Activated T-cell treated with anti-CD3 and anti-CD28 coated beads, Interleukin-2, amount 50 U/mL, for 72 hours (primary cell): ENCODE data around the gene NDUFAF8. TPM values are rescaled to one million over a fixed set of nuclear protein-coding genes. Genes with fewer than 3 reads are reported as not detected.

Source experiments
- ATAC-seq, 2 donors: fragments of 150-1000 bp; cut with Tn5 transposase; replicated peaks in 1 of 2; 2 replicates each; pipeline ENCODE4 v1.10.0; 2021; ENCODE audit warnings: moderate library complexity in 2 of 2, mild to moderate bottlenecking in 1 of 2
- DNase-seq, 2 donors: peaks; one replicate each; pipeline ENCODE4 v3.0.0; 2021 to 2022; ENCODE audit warnings: mixed read lengths in 1 of 2
- H3K27ac Mint-ChIP-seq: one replicate; pipeline ENCODE4 v1.8.0; 2022; ENCODE audit warnings: mild to moderate bottlenecking, moderate library complexity, mixed read lengths
- H3K27me3 Mint-ChIP-seq: one replicate; pipeline ENCODE4 v1.8.0; 2022; ENCODE audit warnings: low read depth, mixed read lengths
- H3K36me3 Mint-ChIP-seq, 2 donors: one replicate each; pipeline ENCODE4 v1.8.0; 2022; ENCODE audit warnings: mixed read lengths in 2 of 2, mild to moderate bottlenecking in 1 of 2; ENCODE audit not compliant: insufficient read depth in 2 of 2
- H3K4me1 Mint-ChIP-seq: one replicate; pipeline ENCODE4 v1.8.0; 2022; ENCODE audit warnings: low read depth, mixed read lengths
- H3K4me3 Mint-ChIP-seq, 2 donors: one replicate each; pipeline ENCODE4 v1.8.0; 2022; ENCODE audit warnings: mild to moderate bottlenecking in 2 of 2, mixed read lengths in 2 of 2, moderate library complexity in 2 of 2
- H3K9me3 Mint-ChIP-seq, 2 donors: one replicate each; pipeline ENCODE4 v1.8.0; 2022; ENCODE audit warnings: mixed read lengths in 2 of 2
- total RNA-seq, 2 donors: library from RNA; stranded (reverse); gene quantifications; one replicate each; pipeline ENCODE4 v1.2.3, GENCODE V29; 2022

NDUFAF8 gene
- total RNA-seq, 2 donors from 2014 or later = 37.4 to 48.8 TPM

DNA sequence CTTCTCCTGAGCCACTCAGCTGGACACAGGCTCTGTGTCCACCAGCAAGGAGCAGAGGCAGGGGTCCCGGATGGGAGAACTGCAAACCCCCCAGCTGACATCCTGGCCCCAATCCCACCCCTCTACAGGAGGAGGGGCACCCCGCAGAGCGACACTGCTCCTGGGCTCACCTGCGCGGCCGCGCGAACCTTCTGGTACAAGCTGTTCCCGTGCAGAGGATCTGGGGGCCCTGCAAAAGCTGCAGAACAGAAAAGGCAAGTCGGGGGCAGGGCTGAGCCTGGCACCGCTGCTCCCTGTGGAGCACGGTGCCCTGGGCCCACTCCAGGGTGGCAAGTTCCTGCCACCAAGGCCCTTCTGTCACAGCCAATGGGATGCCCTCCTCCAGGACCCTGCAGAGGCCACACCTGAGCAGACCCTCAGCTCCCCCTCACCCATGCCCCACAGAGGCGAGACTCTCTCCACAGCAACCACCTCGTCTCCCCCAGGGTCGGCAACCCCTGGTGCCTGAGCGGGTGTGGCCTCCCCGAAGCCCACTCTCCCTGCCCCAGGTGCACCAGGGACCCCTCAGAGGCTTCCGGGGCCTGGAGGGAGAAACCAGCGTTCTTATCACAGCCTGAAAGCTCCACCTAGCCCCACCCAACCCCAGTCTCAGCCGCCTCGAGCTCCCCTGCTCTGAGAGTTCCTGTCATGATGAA, 5.2 kb upstream of the NDUFAF8 start:
- Mint-ChIP-seq H3K4me1 (peaks cover 12% of the 10 kb centered on the region), H3K27ac (no peak overlapping the region), H3K9me3 (no peaks in the 10 kb centered on the region), H3K4me3 (no peak overlapping the region), H3K27me3 (no peaks in the 10 kb centered on the region), H3K36me3 (peaks cover 3 to 6% of the 10 kb centered on the region in 2 donors)
- ATAC-seq (no peak), DNase-seq (no peak)

DNA sequence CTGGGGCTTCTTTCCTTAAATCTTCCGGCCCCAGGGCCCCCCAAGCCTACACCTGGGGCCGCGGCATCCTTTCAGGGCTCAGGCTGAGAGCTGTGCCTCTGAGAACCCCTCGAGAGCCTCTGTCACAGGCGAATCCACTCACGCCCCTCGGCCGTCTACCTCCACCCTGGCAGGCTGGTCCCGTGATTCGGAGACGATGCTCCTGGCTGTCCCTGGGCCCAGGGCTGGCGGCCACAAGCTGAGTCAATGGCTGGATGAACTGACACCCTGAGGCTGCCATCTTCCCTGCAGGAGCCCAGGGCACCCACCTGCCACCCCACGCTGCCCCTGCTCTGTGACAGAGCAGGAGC, 4.6 kb upstream of the NDUFAF8 start:
- H3K27me3 Mint-ChIP-seq = no peaks in the 10 kb centered on the region
- H3K36me3 Mint-ChIP-seq = peaks cover 5 to 6% of the 10 kb centered on the region in 2 donors
- no peak overlapping the region for H3K27ac Mint-ChIP-seq
- H3K4me3 Mint-ChIP-seq = no peak overlapping the region
- H3K4me1 Mint-ChIP-seq = peaks cover 12% of the 10 kb centered on the region
- no peaks in the 10 kb centered on the region for H3K9me3 Mint-ChIP-seq
- ATAC-seq (no peak), DNase-seq (no peak)

DNA sequence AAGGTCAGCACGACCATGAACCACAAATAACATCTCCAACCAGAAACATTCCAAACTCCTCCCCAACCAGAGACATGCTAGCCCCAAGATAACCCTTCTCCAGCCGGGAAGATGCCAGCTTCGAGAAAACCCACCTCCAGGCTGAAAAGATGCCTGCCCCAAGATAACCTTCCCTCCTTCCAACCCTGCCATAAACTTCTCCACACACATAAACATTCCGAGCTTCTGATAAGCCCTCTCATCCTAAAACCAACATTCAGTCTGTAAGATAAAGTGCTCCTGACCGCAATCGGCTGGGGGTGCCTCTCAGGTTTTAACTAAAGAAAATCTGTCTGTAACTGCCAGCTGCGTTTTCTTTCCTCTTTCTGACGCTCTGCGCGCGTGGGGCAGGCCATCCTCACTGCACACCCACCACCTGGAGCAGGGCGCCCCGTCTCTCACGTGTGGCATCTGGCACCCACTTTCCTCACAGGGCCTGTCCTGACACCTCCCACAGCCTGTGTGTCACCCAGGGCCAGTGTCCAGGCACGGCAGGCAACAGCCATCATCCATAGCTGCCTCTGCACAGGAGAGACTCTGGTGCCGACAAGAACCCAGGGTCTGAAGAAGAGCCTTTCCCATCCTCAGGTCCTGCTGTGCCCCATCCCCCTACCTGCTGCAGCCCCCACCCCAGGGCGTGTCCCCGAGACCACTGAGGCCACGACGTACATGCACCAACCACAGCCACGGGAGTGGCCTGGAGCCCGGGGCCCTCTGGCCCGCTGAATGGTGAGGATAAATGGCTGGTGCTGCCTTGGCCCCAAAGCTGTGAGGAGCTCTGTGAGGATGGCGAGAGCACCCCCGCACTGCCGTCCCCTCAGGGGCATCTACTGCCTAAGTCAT, 3.9 kb upstream of the NDUFAF8 start:
- no peak overlapping the region for H3K4me3 Mint-ChIP-seq
- peaks cover 16% of the 10 kb centered on the region for H3K4me1 Mint-ChIP-seq

DNA sequence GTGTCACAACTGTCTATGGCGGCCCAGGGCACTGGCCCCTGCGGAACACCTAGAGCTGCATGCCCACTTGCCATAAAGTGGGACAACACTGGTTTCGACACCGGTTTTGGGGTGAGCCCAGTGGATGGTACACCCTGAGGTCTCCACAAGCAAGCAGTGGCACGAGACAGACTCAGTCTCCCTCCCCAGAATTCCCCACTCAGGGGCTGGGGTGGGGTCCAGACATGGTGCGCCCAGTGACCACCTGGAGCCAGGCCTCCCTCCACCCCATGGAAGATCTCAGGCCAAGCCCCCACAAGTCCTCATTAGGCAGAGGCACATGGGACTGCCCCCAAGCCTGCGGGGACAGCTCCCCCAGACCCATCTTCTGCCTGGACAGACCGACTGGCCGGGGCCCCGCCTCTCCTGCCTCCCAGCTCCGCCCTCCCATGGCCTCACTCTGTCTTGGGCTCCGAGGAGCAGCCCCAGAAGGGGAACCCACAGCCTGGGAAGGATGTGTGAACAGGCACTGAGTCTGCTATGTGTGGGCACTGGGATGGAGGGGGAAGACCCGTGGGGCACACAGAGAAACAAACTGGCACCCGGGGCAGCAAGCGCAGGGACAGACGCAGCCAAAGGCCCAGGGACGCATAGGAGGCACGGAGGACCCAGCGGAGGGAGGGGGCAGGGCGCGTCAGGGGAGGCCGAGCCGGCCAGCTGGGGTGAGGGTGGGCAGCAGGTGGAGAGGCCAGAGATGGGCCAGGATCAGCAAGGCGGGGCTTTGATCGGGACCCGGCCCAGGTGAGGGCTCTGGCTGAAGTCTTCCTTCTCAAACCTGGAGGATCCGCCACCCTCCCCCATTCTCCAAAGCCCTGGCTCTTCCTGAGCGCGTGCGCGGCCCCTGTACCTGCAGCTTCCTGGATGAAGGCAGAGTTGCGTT, 3.0 kb upstream of the NDUFAF8 start:
- Mint-ChIP-seq H3K4me3 (no peak overlapping the region), H3K4me1 (peaks cover 25% of the 10 kb centered on the region)

More for the DNA sequence above, 3.9 kb upstream of the NDUFAF8 start:
- DNase-seq = no peak
- ATAC-seq = no peak
- Mint-ChIP-seq H3K36me3 (peaks cover 2 to 5% of the 10 kb centered on the region in 2 donors), H3K27me3 (no peaks in the 10 kb centered on the region), H3K27ac (no peak overlapping the region), H3K9me3 (no peaks in the 10 kb centered on the region)

DNA sequence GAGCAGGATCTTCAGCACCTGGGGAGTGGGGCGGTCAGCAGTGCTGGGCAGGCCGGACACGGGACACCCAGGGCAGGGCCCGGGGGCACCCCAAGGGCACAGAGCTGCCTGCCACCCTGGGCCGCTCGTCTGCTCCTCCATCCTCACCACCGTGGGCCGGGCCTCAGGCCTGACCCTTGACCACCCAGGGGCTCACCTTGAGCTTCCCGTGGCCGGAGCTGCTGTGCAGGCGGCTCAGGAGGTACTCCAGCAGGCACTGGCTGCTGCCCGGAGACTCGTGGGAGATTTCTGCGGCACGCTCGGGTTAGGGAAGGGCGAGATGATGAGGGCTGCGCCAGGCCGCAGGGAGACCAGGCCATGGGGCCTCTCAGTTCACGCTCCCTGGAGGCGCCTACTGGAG, 2.3 kb upstream of the NDUFAF8 start:
- DNase-seq (no peak), ATAC-seq (no peak)
- Mint-ChIP-seq H3K36me3 (peaks cover 2 to 4% of the 10 kb centered on the region in 2 donors), H3K4me3 (no peak overlapping the region), H3K27ac (no peak overlapping the region), H3K27me3 (no peaks in the 10 kb centered on the region), H3K9me3 (no peaks in the 10 kb centered on the region), H3K4me1 (peaks cover 32% of the 10 kb centered on the region)

More for the DNA sequence above, 3.0 kb upstream of the NDUFAF8 start:
- Mint-ChIP-seq H3K36me3 (peaks cover 3 to 4% of the 10 kb centered on the region in 2 donors), H3K9me3 (no peaks in the 10 kb centered on the region), H3K27me3 (no peaks in the 10 kb centered on the region), H3K27ac (no peak overlapping the region)
- ATAC-seq (no peak), DNase-seq (no peak)

DNA sequence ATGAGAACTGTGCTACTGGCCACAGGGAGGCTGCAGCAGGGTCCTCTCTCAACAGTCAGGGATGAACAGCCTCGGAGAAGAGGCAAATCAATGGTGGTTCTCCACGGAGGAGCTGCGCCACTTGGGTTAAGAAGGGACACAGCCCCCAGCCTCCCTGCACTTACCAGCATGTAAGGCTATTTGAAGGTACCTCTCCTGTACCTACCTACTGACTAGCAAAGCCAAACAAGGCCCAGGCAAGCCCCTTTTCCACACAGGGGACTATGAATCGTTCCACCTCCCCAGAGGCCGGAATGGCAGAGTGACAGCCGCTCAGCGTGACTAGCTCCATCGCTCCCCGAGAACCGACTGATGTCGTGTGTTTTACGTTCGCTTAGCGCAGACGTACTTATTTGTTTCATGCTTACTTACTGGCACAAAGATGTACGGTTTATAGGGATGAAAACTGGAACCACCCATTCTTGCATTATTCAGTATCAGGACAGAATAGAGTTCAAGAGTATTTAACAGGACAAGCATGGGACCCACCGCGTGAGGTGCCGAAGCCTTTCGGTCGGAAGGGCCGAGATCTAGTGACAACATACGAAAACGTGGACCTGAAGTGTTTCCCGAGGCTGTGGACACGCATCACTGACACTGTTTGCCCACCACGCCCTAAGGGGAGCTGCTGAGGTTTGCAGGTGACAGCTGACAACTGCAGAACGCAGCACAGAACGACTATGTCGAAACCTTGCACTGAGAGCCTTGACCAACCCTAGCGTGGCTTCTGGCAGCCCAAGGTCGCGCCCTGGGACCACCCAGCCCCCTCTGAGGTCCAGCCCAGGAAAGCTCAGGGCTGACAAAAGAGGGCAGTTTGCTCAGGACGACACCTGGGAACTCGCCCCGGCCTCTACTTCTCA, 1.3 kb upstream of the NDUFAF8 start:
- ATAC-seq (no peak), DNase-seq (no peak)
- Mint-ChIP-seq H3K36me3 (peaks cover 2 to 4% of the 10 kb centered on the region in 2 donors), H3K27ac (no peak overlapping the region), H3K4me1 (peaks cover 39% of the 10 kb centered on the region), H3K27me3 (no peaks in the 10 kb centered on the region), H3K4me3 (peak overlapping the region; percentile 91 to 94), H3K9me3 (no peaks in the 10 kb centered on the region)

DNA sequence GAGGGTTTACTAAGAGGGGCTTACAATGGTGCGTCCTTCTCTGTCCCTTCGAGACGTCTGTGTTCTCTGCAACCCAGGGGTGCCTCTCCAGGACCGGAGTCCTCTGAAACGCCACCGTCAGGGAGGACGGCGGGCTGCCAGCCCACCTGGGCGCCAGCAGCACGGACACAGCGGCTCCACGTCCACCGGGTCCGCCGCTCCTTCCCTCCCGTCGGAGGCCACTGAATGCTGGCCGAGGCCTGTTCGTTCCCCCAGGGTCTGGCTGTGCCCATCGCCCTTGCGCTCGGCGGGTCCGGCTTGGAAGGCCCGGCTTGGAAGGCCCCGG, 666 bp upstream of the NDUFAF8 start:
- Mint-ChIP-seq H3K27me3 (no peaks in the 10 kb centered on the region), H3K27ac (no peak overlapping the region), H3K4me1 (peaks cover 39% of the 10 kb centered on the region), H3K36me3 (peaks cover 2 to 4% of the 10 kb centered on the region in 2 donors), H3K4me3 (peak overlapping the region; percentile 91 to 94), H3K9me3 (no peaks in the 10 kb centered on the region)
- ATAC-seq (no peak), DNase-seq (no peak)

DNA sequence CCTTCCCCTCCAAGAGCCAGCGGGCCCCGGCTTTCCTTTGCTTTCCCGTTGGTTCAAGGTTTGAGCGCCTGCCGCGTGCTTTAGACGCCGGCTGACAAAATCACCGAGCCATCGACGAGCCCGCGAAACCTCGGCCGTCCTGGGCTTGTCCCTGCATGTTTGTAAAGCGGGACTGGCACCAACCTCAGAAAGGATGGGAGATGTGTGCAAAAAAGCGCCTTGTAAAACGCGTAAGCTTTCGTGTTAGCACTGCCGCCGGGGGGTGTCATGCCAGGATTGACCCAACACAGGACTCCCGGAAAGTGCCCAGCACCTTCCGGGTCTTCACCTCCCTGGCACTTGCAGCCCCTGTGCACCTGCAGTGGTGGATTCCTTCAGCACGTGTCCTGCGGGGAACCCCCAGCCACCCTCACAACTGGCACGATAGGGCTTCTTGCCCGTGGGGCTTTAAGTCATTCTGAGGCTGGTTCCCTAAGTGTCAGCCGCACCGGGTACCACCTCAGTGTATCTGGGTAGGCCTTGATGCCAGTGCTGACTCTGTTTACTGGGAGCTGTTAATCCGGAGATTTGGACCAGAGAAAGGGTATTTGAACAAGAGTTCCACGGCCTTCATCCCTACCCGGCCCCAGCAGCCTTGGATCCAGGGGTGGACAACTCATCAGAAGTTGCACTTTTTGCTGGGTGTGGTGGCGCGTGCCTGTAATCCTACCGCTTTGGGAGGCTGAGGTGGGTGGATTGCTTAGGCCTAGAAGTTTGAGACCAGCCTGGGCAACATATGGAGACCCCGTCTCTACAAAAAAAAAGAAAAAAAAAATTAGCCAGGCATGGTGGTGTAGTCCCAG, 817 bp downstream of the NDUFAF8 start:
- H3K4me1 Mint-ChIP-seq = peaks cover 44% of the 10 kb centered on the region
- ATAC-seq = no peak
- peak overlapping the region; percentile 87 for H3K27ac Mint-ChIP-seq
- H3K4me3 Mint-ChIP-seq = peak overlapping the region; percentile 94
- H3K27me3 Mint-ChIP-seq = no peaks in the 10 kb centered on the region
- H3K36me3 Mint-ChIP-seq = peaks cover 2 to 7% of the 10 kb centered on the region in 2 donors
- DNase-seq = peak; percentile 53 to 61
- no peaks in the 10 kb centered on the region for H3K9me3 Mint-ChIP-seq

DNA sequence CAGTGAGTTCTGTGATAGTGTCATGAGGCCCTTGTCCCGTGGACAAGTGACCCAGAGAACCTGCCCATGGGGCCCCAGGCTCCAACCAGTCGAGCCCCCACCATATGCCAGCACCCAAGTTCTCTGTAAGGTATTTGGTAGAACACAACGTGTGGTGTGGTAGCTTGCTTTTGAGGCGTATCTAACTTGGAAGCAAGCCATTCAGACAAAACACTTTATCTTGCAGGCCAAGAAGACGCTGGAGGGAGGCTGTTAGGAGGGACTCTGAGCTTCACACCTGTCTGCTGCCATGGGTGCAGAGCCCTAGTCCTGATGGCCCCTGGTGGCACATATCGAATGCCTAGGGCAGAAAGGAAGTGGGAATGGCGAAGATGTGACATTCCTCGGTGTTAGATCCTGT, 1.6 kb downstream of the NDUFAF8 start:
- no peak overlapping the region for H3K27ac Mint-ChIP-seq
- H3K4me3 Mint-ChIP-seq = peak overlapping the region; percentile 94
- H3K9me3 Mint-ChIP-seq = no peaks in the 10 kb centered on the region
- no peaks in the 10 kb centered on the region for H3K27me3 Mint-ChIP-seq
- peaks cover 46% of the 10 kb centered on the region for H3K4me1 Mint-ChIP-seq
- no peak for DNase-seq
- no peak for ATAC-seq
- H3K36me3 Mint-ChIP-seq = peaks cover 2 to 7% of the 10 kb centered on the region in 2 donors

DNA sequence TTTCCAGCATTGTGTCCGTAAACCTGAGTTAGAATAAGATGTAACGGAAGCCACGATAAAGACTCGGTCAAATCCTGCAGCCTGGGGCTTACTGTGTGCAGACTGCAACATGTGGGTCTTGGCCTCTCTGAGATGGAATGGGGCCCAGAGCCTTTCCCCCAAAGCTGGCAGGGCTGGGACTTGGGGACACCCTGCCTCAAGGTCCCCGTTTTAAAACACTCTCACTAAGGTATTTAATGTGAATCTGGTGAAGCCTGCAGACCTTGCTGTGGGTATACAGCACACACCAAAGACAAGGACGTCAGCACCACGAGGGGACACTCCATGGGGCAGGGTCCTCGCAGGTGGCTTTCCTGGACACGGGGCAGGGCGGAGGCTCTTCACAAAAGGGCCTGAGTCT, 2.1 kb downstream of the NDUFAF8 start:
- H3K9me3 Mint-ChIP-seq = no peaks in the 10 kb centered on the region
- no peaks in the 10 kb centered on the region for H3K27me3 Mint-ChIP-seq
- H3K4me1 Mint-ChIP-seq = peaks cover 46% of the 10 kb centered on the region
- H3K27ac Mint-ChIP-seq = no peak overlapping the region
- H3K36me3 Mint-ChIP-seq = peaks cover 2 to 7% of the 10 kb centered on the region in 2 donors
- peak overlapping the region; percentile 26 to 94 for H3K4me3 Mint-ChIP-seq
- DNase-seq = no peak
- ATAC-seq = no peak

DNA sequence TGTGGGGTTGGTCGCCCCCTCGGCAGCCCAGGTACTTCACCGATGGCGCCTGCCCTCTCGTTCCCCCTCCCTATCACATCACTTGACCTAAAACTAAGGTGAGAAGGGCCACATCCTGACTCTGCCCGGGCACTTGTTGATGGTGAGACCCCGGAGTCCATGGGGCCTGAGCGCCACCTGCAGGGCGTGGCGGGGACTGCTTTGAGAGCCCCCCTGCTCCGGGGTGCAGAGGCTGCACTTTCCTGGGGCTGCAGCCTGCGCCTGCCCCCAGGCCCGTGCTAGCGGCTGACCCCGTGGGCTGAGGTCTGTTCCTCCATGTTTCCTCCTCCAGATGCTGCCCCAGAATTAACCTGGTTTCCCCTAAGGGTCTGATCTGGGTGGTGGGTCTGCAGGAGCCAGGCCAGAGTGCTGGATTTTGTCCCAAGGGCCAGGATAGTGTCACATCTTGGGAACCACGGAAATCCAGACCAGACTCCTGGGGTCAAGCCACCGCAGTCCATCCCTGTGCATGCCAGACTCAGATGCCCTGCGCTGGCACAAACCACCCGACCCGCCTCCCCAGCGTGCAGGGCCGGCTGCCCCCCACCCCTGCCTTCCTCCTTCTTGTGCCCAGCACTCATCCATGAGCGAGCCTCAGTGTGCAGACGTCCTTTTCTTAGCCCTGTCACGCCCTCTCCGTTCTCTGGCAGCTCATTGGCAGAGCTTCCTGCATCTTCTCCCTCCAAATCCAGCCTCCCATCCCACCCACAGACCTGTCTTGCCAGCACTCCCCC, 2.7 kb downstream of the NDUFAF8 start:
- H3K36me3 Mint-ChIP-seq = peaks cover 2 to 7% of the 10 kb centered on the region in 2 donors
- H3K4me1 Mint-ChIP-seq = peaks cover 46% of the 10 kb centered on the region
- no peaks in the 10 kb centered on the region for H3K9me3 Mint-ChIP-seq
- H3K27ac Mint-ChIP-seq = peak overlapping the region; percentile 38
- H3K4me3 Mint-ChIP-seq = peak overlapping the region; percentile 26 to 56
- DNase-seq (peak; percentile 71 to 81), ATAC-seq (no peak)
- H3K27me3 Mint-ChIP-seq = no peaks in the 10 kb centered on the region
